Prostate gland (tissue), 2 donors: ENCODE measurements around the gene EYA4.

ENCODE experiments used
- CTCF ChIP-seq, 4 experiments: fragments of 200-600 bp in 2 of 4; fragments of 450-650 bp in 2 of 4; sonication (generic) in 2 of 4; IDR thresholded peaks; 1 replicate in 3 of 4; 2 replicates in 1 of 4; pipeline ENCODE4 v1.5.1; 2016 to 2019; ENCODE audit warnings: antibody characterized with exemption in 4 of 4, mild to moderate bottlenecking in 2 of 4, moderate library complexity in 2 of 4
- POLR2A ChIP-seq: fragments of 450-650 bp; IDR thresholded peaks from one replicate; pipeline ENCODE4 v1.6.1; 2016; ENCODE audit warnings: antibody characterized with exemption, mild to moderate bottlenecking
- POLR2AphosphoS5 ChIP-seq: sonication (generic); formaldehyde crosslinking; IDR thresholded peaks from one replicate; pipeline ENCODE4 v1.6.1; 2017; ENCODE audit warnings: antibody characterized with exemption

GRCh38 chr6:133495205-133495903, 254.2 kb downstream of the EYA4 start:
- no peak for TF ChIP-seq POLR2A
- TF ChIP-seq CTCF (IDR thresholded peaks at IDR 0.05): no peak
- TF ChIP-seq POLR2AphosphoS5: no peak
